ENCODE data around the gene SLC29A2.
A peak's percentile ranks its signal among the peaks of the same experiment; 100 is the strongest.

Gene SLC29A2

GRCh38 chr11:66408488-66409214 is 37.1 kb upstream of the SLC29A2 start:
- no peak overlapping the region for H3K9ac ChIP-seq

GRCh38 chr11:66407651-66408050 is 36.1 kb upstream of the SLC29A2 start:
- Histone ChIP-seq H3K9me3 (ENCODE audit: control insufficient read depth, low read length) (no peaks in the 10 kb centered on the region), H3K27me3 (ENCODE audit: control insufficient read depth, insufficient read depth, low read length) (no peaks in the 10 kb centered on the region), H3K9ac (no peak overlapping the region), H2AFZ (no peak overlapping the region), H3K79me2 (no peaks in the 10 kb centered on the region), H3K27ac (no peak overlapping the region), H3K4me1 (no peaks in the 10 kb centered on the region), H3K36me3 (ENCODE audit: control insufficient read depth, insufficient read depth, low read length) (no peaks in the 10 kb centered on the region), H3K4me3 (ENCODE audit: low read depth, low read length) (no peak overlapping the region), H3K4me2 (ENCODE audit: low read length) (no peak overlapping the region)
- TF ChIP-seq CTCF (IDR thresholded peaks at IDR 0.05): no peak

More at GRCh38 chr11:66408488-66409214, 37.1 kb upstream of the SLC29A2 start:
- peak; percentile 99 for TF ChIP-seq CTCF (IDR thresholded peaks at IDR 0.05)
- Histone ChIP-seq H2AFZ (peak overlapping the region; percentile 42), H3K9me3 (ENCODE audit: control insufficient read depth, low read length) (no peaks in the 10 kb centered on the region), H3K36me3 (ENCODE audit: control insufficient read depth, insufficient read depth, low read length) (no peaks in the 10 kb centered on the region), H3K4me2 (ENCODE audit: low read length) (peak overlapping the region; percentile 31), H3K27me3 (ENCODE audit: control insufficient read depth, insufficient read depth, low read length) (no peaks in the 10 kb centered on the region), H3K79me2 (no peaks in the 10 kb centered on the region), H3K4me3 (ENCODE audit: low read depth, low read length) (no peak overlapping the region), H3K27ac (no peak overlapping the region), H3K4me1 (no peaks in the 10 kb centered on the region)

GRCh38 chr11:66393954-66394353 is 22.4 kb upstream of the SLC29A2 start:
- Histone ChIP-seq H3K4me2 (ENCODE audit: low read length) (no peak overlapping the region), H3K4me3 (ENCODE audit: low read depth, low read length) (no peak overlapping the region), H3K9ac (no peak overlapping the region), H3K27ac (no peak overlapping the region), H3K4me1 (no peaks in the 10 kb centered on the region), H2AFZ (no peak overlapping the region), H3K36me3 (ENCODE audit: control insufficient read depth, insufficient read depth, low read length) (no peaks in the 10 kb centered on the region), H3K79me2 (no peaks in the 10 kb centered on the region), H3K9me3 (ENCODE audit: control insufficient read depth, low read length) (no peaks in the 10 kb centered on the region), H3K27me3 (ENCODE audit: control insufficient read depth, insufficient read depth, low read length) (no peaks in the 10 kb centered on the region)
- TF ChIP-seq CTCF (IDR thresholded peaks at IDR 0.05): no peak

- Histone ChIP-seq H3K4me2 (ENCODE audit: low read length) (no peak overlapping the region), H3K36me3 (ENCODE audit: control insufficient read depth, insufficient read depth, low read length) (no peaks in the 10 kb centered on the region), H3K27me3 (ENCODE audit: control insufficient read depth, insufficient read depth, low read length) (no peaks in the 10 kb centered on the region), H3K4me3 (ENCODE audit: low read depth, low read length) (no peak overlapping the region), H2AFZ (no peak overlapping the region), H3K79me2 (no peaks in the 10 kb centered on the region), H3K4me1 (no peaks in the 10 kb centered on the region), H3K27ac (no peak overlapping the region), H3K9ac (no peak overlapping the region), H3K9me3 (ENCODE audit: control insufficient read depth, low read length) (no peaks in the 10 kb centered on the region)
- TF ChIP-seq CTCF (IDR thresholded peaks at IDR 0.05): no peak
These were observed 19.8 kb upstream of the SLC29A2 start for GRCh38 chr11:66391322-66391721.
